Parathyroid adenoma (tissue), 2 donors: ENCODE data around the gene KCNIP1.

ENCODE experiments used
- H2AFZ ChIP-seq: fragments of 300-600 bp; sonication (generic); one replicate; pipeline ENCODE4 v1.7.0; 2017; ENCODE audit warnings: antibody characterized with exemption, mild to moderate bottlenecking
- H3K27ac ChIP-seq: fragments of 300-600 bp; sonication (generic); one replicate; pipeline ENCODE4 v1.7.0; 2017
- H3K27me3 ChIP-seq: fragments of 300-600 bp; sonication (generic); one replicate; pipeline ENCODE4 v1.7.0; 2017; ENCODE audit warnings: low read length; ENCODE audit not compliant: control insufficient read depth, insufficient read depth
- H3K36me3 ChIP-seq: fragments of 300-600 bp; sonication (generic); one replicate; pipeline ENCODE4 v1.7.0; 2017; ENCODE audit warnings: low read length; ENCODE audit not compliant: control insufficient read depth, insufficient read depth
- H3K4me1 ChIP-seq: fragments of 300-600 bp; sonication (generic); one replicate; pipeline ENCODE4 v1.7.0; 2017; ENCODE audit warnings: control low read depth
- H3K4me2 ChIP-seq: fragments of 300-600 bp; sonication (generic); one replicate; pipeline ENCODE4 v1.7.0; 2017; ENCODE audit warnings: low read length
- H3K4me3 ChIP-seq: fragments of 300-600 bp; sonication (generic); one replicate; pipeline ENCODE4 v1.7.0; 2017; ENCODE audit warnings: low read depth, low read length
- H3K79me2 ChIP-seq: fragments of 300-600 bp; sonication (generic); one replicate; pipeline ENCODE4 v1.7.0; 2017; ENCODE audit warnings: control low read depth
- H3K9ac ChIP-seq: fragments of 300-600 bp; sonication (generic); one replicate; pipeline ENCODE4 v1.7.0; 2017; ENCODE audit warnings: mild to moderate bottlenecking
- H3K9me3 ChIP-seq: fragments of 300-600 bp; sonication (generic); one replicate; pipeline ENCODE4 v1.7.0; 2017; ENCODE audit warnings: low read length; ENCODE audit not compliant: control insufficient read depth
- CTCF ChIP-seq: fragments of 300-600 bp; sonication (generic); IDR thresholded peaks from one replicate; pipeline ENCODE4 v1.7.0; 2017; ENCODE audit warnings: antibody characterized with exemption, mild to moderate bottlenecking
- donor health status: primary hyperparathyroidism.

The KCNIP1 gene

GRCh38 chr5:170551622-170552021 lies 47.8 kb downstream of the KCNIP1 start:
- Histone ChIP-seq H3K27me3 (no peaks in the 10 kb centered on the region), H3K79me2 (no peaks in the 10 kb centered on the region), H3K4me2 (no peak overlapping the region), H3K4me3 (no peak overlapping the region), H3K9me3 (no peaks in the 10 kb centered on the region), H3K36me3 (no peaks in the 10 kb centered on the region), H2AFZ (no peak overlapping the region), H3K9ac (no peak overlapping the region), H3K4me1 (peaks cover 20% of the 10 kb centered on the region), H3K27ac (no peak overlapping the region)
- no peak for TF ChIP-seq CTCF

GRCh38 chr5:170552621-170553115 lies 48.8 kb downstream of the KCNIP1 start:
- Histone ChIP-seq H3K27me3 (no peaks in the 10 kb centered on the region), H3K4me2 (no peak overlapping the region), H3K4me3 (no peak overlapping the region), H3K9ac (no peak overlapping the region), H3K27ac (peak overlapping the region; percentile 25), H3K4me1 (peaks cover 20% of the 10 kb centered on the region), H3K36me3 (no peaks in the 10 kb centered on the region), H3K9me3 (no peaks in the 10 kb centered on the region), H2AFZ (peak overlapping the region; percentile 67), H3K79me2 (peaks cover 3% of the 10 kb centered on the region)
- no peak for TF ChIP-seq CTCF

DNA sequence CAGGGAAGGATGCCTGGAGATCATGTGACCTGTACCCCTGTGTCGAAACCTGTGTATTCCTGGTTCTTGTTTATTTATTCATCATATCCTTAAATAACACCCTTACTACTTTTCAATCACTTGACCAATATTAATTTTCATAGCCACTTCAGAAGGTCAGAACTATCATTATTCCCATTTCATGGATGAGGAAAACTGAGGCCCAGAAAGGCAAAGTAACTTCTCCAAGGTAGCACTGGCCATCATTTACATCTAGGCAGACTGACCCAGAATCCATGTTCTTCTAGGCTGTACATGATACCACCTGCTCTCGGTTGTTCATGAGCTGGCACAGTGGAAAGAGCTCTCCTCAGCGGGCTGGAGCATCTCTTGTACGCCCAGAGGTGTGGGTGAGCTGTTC lies 49.4 kb downstream of the KCNIP1 start:
- H3K79me2 ChIP-seq = peaks cover 3% of the 10 kb centered on the region
- H3K4me3 ChIP-seq = no peak overlapping the region
- no peak for TF ChIP-seq CTCF
- no peaks in the 10 kb centered on the region for H3K36me3 ChIP-seq
- no peaks in the 10 kb centered on the region for H3K9me3 ChIP-seq
- H3K27ac ChIP-seq = peak overlapping the region; percentile 25
- H2AFZ ChIP-seq = peak overlapping the region; percentile 67
- H3K27me3 ChIP-seq = no peaks in the 10 kb centered on the region
- H3K4me1 ChIP-seq = peaks cover 20% of the 10 kb centered on the region
- no peak overlapping the region for H3K9ac ChIP-seq
- H3K4me2 ChIP-seq = no peak overlapping the region

GRCh38 chr5:170554521-170555267 lies 50.9 kb downstream of the KCNIP1 start:
- Histone ChIP-seq H3K27me3 (no peaks in the 10 kb centered on the region), H2AFZ (peak overlapping the region; percentile 27), H3K9me3 (no peaks in the 10 kb centered on the region), H3K79me2 (peaks cover 3% of the 10 kb centered on the region), H3K4me3 (no peak overlapping the region), H3K4me2 (no peak overlapping the region), H3K36me3 (no peaks in the 10 kb centered on the region), H3K27ac (no peak overlapping the region), H3K9ac (no peak overlapping the region), H3K4me1 (peaks cover 23% of the 10 kb centered on the region)
- TF ChIP-seq CTCF = no peak

- TF ChIP-seq CTCF = no peak
- Histone ChIP-seq H3K9me3 (no peaks in the 10 kb centered on the region), H3K36me3 (no peaks in the 10 kb centered on the region), H3K27me3 (no peaks in the 10 kb centered on the region), H3K4me1 (peaks cover 31% of the 10 kb centered on the region), H3K4me2 (no peak overlapping the region), H2AFZ (no peak overlapping the region), H3K9ac (no peak overlapping the region), H3K4me3 (no peak overlapping the region), H3K79me2 (peaks cover 3% of the 10 kb centered on the region), H3K27ac (no peak overlapping the region)
Measured at GRCh38 chr5:170557314-170557713, 53.5 kb downstream of the KCNIP1 start.
